GM23338 (cell line): Measurements from ENCODE around the gene STOM. TPM values are rescaled to one million over a fixed set of nuclear protein-coding genes. Genes with fewer than 3 reads are reported as not detected.

Experiments
- ATAC-seq: fragments of 200-7000 bp; cut with Tn5 transposase; 3 replicates; pipeline ENCODE4 v1.9.1; 2020
- DNase-seq: peaks from one replicate; pipeline ENCODE4 v3.0.0-alpha.2; 2015; ENCODE audit warnings: low spot score
- H2AFZ ChIP-seq: fragments of 200-600 bp; sonication (generic); 2 replicates; pipeline ENCODE4 v1.8.0; 2016; ENCODE audit warnings: antibody characterized with exemption, mild to moderate bottlenecking, moderate library complexity
- H3F3A ChIP-seq: fragments of 200-600 bp; sonication (generic); replicated peaks from 2 replicates; pipeline ENCODE4 v1.8.0; 2017; ENCODE audit warnings: antibody characterized with exemption, mixed run types, low read depth
- H3K27ac ChIP-seq: fragments of 200-600 bp; sonication (generic); 2 replicates; pipeline ENCODE4 v1.6.1; 2016; ENCODE audit warnings: low read depth
- H3K27me3 ChIP-seq: fragments of 200-600 bp; sonication (generic); 2 replicates; pipeline ENCODE4 v1.8.0; 2016; ENCODE audit warnings: mild to moderate bottlenecking, mixed run types, moderate library complexity; ENCODE audit not compliant: insufficient read depth
- H3K36me3 ChIP-seq: fragments of 200-600 bp; sonication (generic); 2 replicates; pipeline ENCODE4 v1.8.0; 2016; ENCODE audit warnings: mild to moderate bottlenecking; ENCODE audit not compliant: insufficient read depth
- H3K4me1 ChIP-seq: fragments of 200-600 bp; sonication (generic); 2 replicates; pipeline ENCODE4 v1.8.0; 2016; ENCODE audit warnings: mild to moderate bottlenecking, moderate library complexity; ENCODE audit not compliant: insufficient read depth
- H3K4me2 ChIP-seq: fragments of 200-600 bp; sonication (generic); 2 replicates; pipeline ENCODE4 v1.7.1; 2017; ENCODE audit warnings: mixed run types
- H3K4me3 ChIP-seq: fragments of 200-600 bp; sonication (generic); 2 replicates; pipeline ENCODE4 v1.6.1; 2016; ENCODE audit warnings: mixed run types
- H3K79me2 ChIP-seq: fragments of 200-600 bp; sonication (generic); replicated peaks from 2 replicates; pipeline ENCODE4 v1.8.0; 2017; ENCODE audit warnings: mild to moderate bottlenecking; ENCODE audit not compliant: insufficient read depth
- H3K9me2 ChIP-seq: fragments of 200-600 bp; sonication (generic); 2 replicates; pipeline ENCODE4 v1.8.0; 2017; ENCODE audit not compliant: insufficient read depth
- H4K20me1 ChIP-seq: fragments of 200-600 bp; sonication (generic); replicated peaks from 2 replicates; pipeline ENCODE4 v1.8.0; 2017; ENCODE audit warnings: mild to moderate bottlenecking; ENCODE audit not compliant: insufficient read depth
- H3K27ac Mint-ChIP-seq: 2 replicates; pipeline ENCODE4 v1.8.0; 2020; ENCODE audit warnings: inconsistent platforms, mild to moderate bottlenecking, moderate library complexity, mixed read lengths
- H3K27me3 Mint-ChIP-seq: 3 replicates; pipeline ENCODE4 v1.8.0; 2022; ENCODE audit warnings: low read depth, mild to moderate bottlenecking, moderate library complexity, mixed read lengths, inconsistent platforms; ENCODE audit not compliant: insufficient read depth, poor library complexity
- H3K36me3 Mint-ChIP-seq: 3 replicates; pipeline ENCODE4 v1.8.0; 2021; ENCODE audit warnings: low read depth, mild to moderate bottlenecking, inconsistent platforms, moderate library complexity, mixed read lengths
- H3K4me1 Mint-ChIP-seq: 3 replicates; pipeline ENCODE4 v1.8.0; 2020; ENCODE audit warnings: mild to moderate bottlenecking, inconsistent platforms, mixed read lengths
- H3K4me3 Mint-ChIP-seq: 3 replicates; pipeline ENCODE4 v1.8.0; 2021; ENCODE audit warnings: moderate library complexity, mild to moderate bottlenecking, inconsistent platforms, mixed read lengths
- H3K9me3 Mint-ChIP-seq: 3 replicates; pipeline ENCODE4 v1.8.0; 2020; ENCODE audit warnings: moderate library complexity, mild to moderate bottlenecking, inconsistent platforms, mixed read lengths
- CREB1 ChIP-seq: fragments of 250-450 bp; sonication (Bioruptor Pico); IDR thresholded peaks from 2 replicates; pipeline ENCODE4 v1.5.0; 2020; ENCODE audit warnings: low read depth, mild to moderate bottlenecking, moderate library complexity
- EZH2 ChIP-seq: fragments of 200-600 bp; sonication (generic); IDR thresholded peaks from one replicate; pipeline ENCODE4 v1.8.0; 2017; ENCODE audit warnings: antibody characterized with exemption, mild to moderate bottlenecking, low read depth; ENCODE audit not compliant: unreplicated experiment
- EZH2phosphoT487 ChIP-seq: fragments of 200-600 bp; sonication (generic); IDR thresholded peaks from one replicate; pipeline ENCODE4 v1.8.1; 2018; ENCODE audit warnings: antibody characterized with exemption; ENCODE audit not compliant: unreplicated experiment
- JUNB ChIP-seq: IDR thresholded peaks from one replicate; pipeline ENCODE4 v1.6.1; 2016; ENCODE audit warnings: antibody characterized with exemption; ENCODE audit not compliant: unreplicated experiment
- NANOG ChIP-seq: IDR thresholded peaks from 2 replicates; pipeline ENCODE4 v1.6.1; 2016; ENCODE audit warnings: antibody characterized with exemption, borderline replicate concordance
- POLR2AphosphoS5 ChIP-seq: IDR thresholded peaks from 2 replicates; pipeline ENCODE4 v1.6.1; 2016; ENCODE audit warnings: antibody characterized with exemption, low read depth
- STAT1 ChIP-seq: IDR thresholded peaks from one replicate; pipeline ENCODE4 v1.6.1; 2016; ENCODE audit warnings: antibody characterized with exemption; ENCODE audit not compliant: unreplicated experiment
- ZNF114 ChIP-seq: fragments of 250-450 bp; sonication (Bioruptor Pico); IDR thresholded peaks from 2 replicates; pipeline ENCODE4 v1.5.0; 2020; ENCODE audit warnings: mild to moderate bottlenecking, moderate library complexity
- ZNF331 ChIP-seq: fragments of 250-450 bp; sonication (Bioruptor Pico); IDR thresholded peaks from 2 replicates; pipeline ENCODE4 v1.5.0; 2020; ENCODE audit warnings: low read depth, mild to moderate bottlenecking, moderate library complexity
- polyA plus RNA-seq: library from polyadenylated mRNA; unstranded; fragments of >200 nt; fragmentation: Nextera tagmentation; extraction: Ambion mirVana; gene quantifications from 2 replicates; pipeline ENCODE4 v1.2.1, GENCODE V29; 2016
- total RNA-seq: library from RNA; depleted of rRNA; stranded (reverse); fragments of >200 nt; shearing (Covaris generic); gene quantifications from 2 replicates; pipeline ENCODE4 v1.2.3, GENCODE V29; 2014
- TF ChIP-seq, protein P1 (sequence below): IDR thresholded peaks from 2 replicates; pipeline ENCODE4 v1.6.1; 2016; ENCODE audit warnings: antibody characterized with exemption
- TF ChIP-seq, protein P2 (sequence below): IDR thresholded peaks from one replicate; pipeline ENCODE4 v1.6.1; 2018; ENCODE audit warnings: antibody characterized with exemption; ENCODE audit not compliant: unreplicated experiment
- TF ChIP-seq, protein P3 (sequence below): fragments of 250-450 bp; sonication (Bioruptor Pico); IDR thresholded peaks from 2 replicates; pipeline ENCODE4 v1.5.0; 2020; ENCODE audit warnings: mild to moderate bottlenecking, moderate library complexity
- TF ChIP-seq, protein P4 (sequence below), 2 experiments: fragments of 200-600 bp in 1 of 2; sonication (generic) in 1 of 2; conservative IDR thresholded peaks; 2 replicates each; pipeline versions ENCODE4 v1.5.1 to v1.6.1; 2016 to 2017; ENCODE audit warnings: antibody characterized with exemption in 2 of 2, low read depth in 2 of 2, mild to moderate bottlenecking in 2 of 2, moderate library complexity in 1 of 2

The STOM gene
- total and polyA plus RNA-seq, 2 experiments from 2014 or later, result 29.4 to 51.1 TPM

DNA sequence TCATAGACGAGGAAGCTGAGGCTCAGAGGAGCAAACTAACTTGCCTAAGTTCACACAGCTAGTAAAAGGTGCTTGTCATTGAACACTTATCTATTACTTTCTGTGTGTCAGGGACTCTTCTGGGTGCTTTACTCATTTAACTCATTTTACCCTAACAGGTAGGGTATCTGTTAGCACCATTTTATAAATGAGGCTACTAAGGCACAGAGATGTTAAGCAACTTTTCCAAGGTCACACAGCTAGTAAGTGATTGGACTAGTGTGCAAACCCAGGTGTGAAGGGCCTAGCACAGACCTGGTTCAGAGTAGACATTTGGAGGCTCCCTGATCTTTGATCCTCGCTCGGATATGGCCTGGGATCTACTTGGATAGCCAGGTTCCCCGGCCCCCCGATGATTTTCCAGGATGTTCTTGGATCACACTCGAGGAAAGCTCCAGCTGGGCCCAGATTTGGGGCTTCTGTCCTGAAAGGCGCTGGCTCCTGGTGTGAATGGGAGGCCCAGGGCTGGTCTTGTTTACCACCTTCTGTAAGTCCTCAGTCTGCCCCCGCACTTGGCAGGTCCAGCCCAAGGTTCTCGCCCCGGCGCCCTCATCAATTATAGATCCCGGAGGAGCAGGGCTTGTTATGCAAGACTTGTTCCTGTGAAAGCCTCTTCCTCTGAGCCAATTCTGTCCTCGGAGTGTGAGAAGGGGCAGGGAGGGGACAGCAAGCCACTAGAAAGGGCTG, 64.6 kb downstream of the STOM start:
- Mint-ChIP-seq H3K27ac (no peak overlapping the region), H3K9me3 (no peaks in the 10 kb centered on the region)
- peak; percentile 38; the same call in 2 of the 3 replicates for ATAC-seq

More for the DNA sequence above, 64.6 kb downstream of the STOM start:
- Histone ChIP-seq H3F3A (no peaks in the 10 kb centered on the region), H4K20me1 (no peaks in the 10 kb centered on the region), H3K4me1 (peaks cover 7% of the 10 kb centered on the region), H3K4me3 (no peak overlapping the region), H2AFZ (no peak overlapping the region), H3K9me2 (no peaks in the 10 kb centered on the region), H3K27ac (no peak overlapping the region), H3K4me2 (no peak overlapping the region), H3K27me3 (peaks cover 15% of the 10 kb centered on the region), H3K36me3 (no peaks in the 10 kb centered on the region), H3K79me2 (no peaks in the 10 kb centered on the region)
- TF ChIP-seq POLR2AphosphoS5 (no peak), NANOG (no peak), EZH2phosphoT487 (no peak), CREB1 (CRISPR knock-in tag) (no peak), STAT1 (no peak), EZH2 (no peak), ZNF331 (CRISPR knock-in tag) (no peak), JUNB (no peak), ZNF114 (CRISPR knock-in tag) (no peak)
- TF ChIP-seq, protein P1, sequence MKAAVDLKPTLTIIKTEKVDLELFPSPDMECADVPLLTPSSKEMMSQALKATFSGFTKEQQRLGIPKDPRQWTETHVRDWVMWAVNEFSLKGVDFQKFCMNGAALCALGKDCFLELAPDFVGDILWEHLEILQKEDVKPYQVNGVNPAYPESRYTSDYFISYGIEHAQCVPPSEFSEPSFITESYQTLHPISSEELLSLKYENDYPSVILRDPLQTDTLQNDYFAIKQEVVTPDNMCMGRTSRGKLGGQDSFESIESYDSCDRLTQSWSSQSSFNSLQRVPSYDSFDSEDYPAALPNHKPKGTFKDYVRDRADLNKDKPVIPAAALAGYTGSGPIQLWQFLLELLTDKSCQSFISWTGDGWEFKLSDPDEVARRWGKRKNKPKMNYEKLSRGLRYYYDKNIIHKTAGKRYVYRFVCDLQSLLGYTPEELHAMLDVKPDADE, result no peak
- TF ChIP-seq, protein P2, sequence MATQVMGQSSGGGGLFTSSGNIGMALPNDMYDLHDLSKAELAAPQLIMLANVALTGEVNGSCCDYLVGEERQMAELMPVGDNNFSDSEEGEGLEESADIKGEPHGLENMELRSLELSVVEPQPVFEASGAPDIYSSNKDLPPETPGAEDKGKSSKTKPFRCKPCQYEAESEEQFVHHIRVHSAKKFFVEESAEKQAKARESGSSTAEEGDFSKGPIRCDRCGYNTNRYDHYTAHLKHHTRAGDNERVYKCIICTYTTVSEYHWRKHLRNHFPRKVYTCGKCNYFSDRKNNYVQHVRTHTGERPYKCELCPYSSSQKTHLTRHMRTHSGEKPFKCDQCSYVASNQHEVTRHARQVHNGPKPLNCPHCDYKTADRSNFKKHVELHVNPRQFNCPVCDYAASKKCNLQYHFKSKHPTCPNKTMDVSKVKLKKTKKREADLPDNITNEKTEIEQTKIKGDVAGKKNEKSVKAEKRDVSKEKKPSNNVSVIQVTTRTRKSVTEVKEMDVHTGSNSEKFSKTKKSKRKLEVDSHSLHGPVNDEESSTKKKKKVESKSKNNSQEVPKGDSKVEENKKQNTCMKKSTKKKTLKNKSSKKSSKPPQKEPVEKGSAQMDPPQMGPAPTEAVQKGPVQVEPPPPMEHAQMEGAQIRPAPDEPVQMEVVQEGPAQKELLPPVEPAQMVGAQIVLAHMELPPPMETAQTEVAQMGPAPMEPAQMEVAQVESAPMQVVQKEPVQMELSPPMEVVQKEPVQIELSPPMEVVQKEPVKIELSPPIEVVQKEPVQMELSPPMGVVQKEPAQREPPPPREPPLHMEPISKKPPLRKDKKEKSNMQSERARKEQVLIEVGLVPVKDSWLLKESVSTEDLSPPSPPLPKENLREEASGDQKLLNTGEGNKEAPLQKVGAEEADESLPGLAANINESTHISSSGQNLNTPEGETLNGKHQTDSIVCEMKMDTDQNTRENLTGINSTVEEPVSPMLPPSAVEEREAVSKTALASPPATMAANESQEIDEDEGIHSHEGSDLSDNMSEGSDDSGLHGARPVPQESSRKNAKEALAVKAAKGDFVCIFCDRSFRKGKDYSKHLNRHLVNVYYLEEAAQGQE, result no peak
- TF ChIP-seq, protein P3, sequence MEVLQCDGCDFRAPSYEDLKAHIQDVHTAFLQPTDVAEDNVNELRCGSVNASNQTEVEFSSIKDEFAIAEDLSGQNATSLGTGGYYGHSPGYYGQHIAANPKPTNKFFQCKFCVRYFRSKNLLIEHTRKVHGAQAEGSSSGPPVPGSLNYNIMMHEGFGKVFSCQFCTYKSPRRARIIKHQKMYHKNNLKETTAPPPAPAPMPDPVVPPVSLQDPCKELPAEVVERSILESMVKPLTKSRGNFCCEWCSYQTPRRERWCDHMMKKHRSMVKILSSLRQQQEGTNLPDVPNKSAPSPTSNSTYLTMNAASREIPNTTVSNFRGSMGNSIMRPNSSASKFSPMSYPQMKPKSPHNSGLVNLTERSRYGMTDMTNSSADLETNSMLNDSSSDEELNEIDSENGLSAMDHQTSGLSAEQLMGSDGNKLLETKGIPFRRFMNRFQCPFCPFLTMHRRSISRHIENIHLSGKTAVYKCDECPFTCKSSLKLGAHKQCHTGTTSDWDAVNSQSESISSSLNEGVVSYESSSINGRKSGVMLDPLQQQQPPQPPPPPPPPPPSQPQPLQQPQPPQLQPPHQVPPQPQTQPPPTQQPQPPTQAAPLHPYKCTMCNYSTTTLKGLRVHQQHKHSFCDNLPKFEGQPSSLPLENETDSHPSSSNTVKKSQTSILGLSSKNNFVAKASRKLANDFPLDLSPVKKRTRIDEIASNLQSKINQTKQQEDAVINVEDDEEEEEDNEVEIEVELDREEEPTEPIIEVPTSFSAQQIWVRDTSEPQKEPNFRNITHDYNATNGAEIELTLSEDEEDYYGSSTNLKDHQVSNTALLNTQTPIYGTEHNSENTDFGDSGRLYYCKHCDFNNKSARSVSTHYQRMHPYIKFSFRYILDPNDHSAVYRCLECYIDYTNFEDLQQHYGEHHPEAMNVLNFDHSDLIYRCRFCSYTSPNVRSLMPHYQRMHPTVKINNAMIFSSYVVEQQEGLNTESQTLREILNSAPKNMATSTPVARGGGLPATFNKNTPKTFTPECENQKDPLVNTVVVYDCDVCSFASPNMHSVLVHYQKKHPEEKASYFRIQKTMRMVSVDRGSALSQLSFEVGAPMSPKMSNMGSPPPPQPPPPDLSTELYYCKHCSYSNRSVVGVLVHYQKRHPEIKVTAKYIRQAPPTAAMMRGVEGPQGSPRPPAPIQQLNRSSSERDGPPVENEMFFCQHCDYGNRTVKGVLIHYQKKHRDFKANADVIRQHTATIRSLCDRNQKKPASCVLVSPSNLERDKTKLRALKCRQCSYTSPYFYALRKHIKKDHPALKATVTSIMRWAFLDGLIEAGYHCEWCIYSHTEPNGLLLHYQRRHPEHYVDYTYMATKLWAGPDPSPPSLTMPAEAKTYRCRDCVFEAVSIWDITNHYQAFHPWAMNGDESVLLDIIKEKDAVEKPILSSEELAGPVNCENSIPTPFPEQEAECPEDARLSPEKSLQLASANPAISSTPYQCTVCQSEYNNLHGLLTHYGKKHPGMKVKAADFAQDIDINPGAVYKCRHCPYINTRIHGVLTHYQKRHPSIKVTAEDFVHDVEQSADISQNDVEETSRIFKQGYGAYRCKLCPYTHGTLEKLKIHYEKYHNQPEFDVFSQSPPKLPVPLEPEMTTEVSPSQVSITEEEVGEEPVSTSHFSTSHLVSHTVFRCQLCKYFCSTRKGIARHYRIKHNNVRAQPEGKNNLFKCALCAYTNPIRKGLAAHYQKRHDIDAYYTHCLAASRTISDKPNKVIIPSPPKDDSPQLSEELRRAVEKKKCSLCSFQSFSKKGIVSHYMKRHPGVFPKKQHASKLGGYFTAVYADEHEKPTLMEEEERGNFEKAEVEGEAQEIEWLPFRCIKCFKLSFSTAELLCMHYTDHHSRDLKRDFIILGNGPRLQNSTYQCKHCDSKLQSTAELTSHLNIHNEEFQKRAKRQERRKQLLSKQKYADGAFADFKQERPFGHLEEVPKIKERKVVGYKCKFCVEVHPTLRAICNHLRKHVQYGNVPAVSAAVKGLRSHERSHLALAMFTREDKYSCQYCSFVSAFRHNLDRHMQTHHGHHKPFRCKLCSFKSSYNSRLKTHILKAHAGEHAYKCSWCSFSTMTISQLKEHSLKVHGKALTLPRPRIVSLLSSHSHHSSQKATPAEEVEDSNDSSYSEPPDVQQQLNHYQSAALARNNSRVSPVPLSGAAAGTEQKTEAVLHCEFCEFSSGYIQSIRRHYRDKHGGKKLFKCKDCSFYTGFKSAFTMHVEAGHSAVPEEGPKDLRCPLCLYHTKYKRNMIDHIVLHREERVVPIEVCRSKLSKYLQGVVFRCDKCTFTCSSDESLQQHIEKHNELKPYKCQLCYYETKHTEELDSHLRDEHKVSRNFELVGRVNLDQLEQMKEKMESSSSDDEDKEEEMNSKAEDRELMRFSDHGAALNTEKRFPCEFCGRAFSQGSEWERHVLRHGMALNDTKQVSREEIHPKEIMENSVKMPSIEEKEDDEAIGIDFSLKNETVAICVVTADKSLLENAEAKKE (CRISPR knock-in tag), result no peak
- TF ChIP-seq, protein P4, sequence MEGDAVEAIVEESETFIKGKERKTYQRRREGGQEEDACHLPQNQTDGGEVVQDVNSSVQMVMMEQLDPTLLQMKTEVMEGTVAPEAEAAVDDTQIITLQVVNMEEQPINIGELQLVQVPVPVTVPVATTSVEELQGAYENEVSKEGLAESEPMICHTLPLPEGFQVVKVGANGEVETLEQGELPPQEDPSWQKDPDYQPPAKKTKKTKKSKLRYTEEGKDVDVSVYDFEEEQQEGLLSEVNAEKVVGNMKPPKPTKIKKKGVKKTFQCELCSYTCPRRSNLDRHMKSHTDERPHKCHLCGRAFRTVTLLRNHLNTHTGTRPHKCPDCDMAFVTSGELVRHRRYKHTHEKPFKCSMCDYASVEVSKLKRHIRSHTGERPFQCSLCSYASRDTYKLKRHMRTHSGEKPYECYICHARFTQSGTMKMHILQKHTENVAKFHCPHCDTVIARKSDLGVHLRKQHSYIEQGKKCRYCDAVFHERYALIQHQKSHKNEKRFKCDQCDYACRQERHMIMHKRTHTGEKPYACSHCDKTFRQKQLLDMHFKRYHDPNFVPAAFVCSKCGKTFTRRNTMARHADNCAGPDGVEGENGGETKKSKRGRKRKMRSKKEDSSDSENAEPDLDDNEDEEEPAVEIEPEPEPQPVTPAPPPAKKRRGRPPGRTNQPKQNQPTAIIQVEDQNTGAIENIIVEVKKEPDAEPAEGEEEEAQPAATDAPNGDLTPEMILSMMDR (conservative IDR thresholded peaks at IDR 0.05; ENCODE audit: low read depth in 2 of 2), result no peak
- Mint-ChIP-seq H3K4me3 (no peak overlapping the region), H3K27me3 (peaks cover 8% of the 10 kb centered on the region), H3K4me1 (peaks cover 8% of the 10 kb centered on the region), H3K36me3 (peaks cover 8% of the 10 kb centered on the region)
- DNase-seq, result no peak
